Measurements from ENCODE around the gene EIPR1.

- TF ChIP-seq CTCF (conservative IDR thresholded peaks at IDR 0.05; ENCODE audit: low read depth, low read length) (no peak), USF2 (IDR thresholded peaks at IDR 0.05; ENCODE audit: low read depth, low read length) (no peak), RAD21 (IDR thresholded peaks at IDR 0.05; ENCODE audit: low read length) (no peak), CHD1 (IDR thresholded peaks at IDR 0.05; ENCODE audit: low read depth, low read length) (no peak), FOS (IDR thresholded peaks at IDR 0.05; ENCODE audit: low read depth, low read length) (no peak), CEBPB (IDR thresholded peaks at IDR 0.05; ENCODE audit: low read depth, low read length) (no peak), POLR2A (IDR thresholded peaks at IDR 0.05; ENCODE audit: low read depth, low read length) (no peak), MAZ (IDR thresholded peaks at IDR 0.05; ENCODE audit: borderline replicate concordance, low read depth, low read length) (no peak), BHLHE40 (IDR thresholded peaks at IDR 0.05; ENCODE audit: low read depth, low read length) (no peak), SMC3 (IDR thresholded peaks at IDR 0.05; ENCODE audit: low read depth, low read length) (no peak), MXI1 (IDR thresholded peaks at IDR 0.05; ENCODE audit: borderline replicate concordance, low read depth, low read length) (no peak)
Observed at GRCh38 chr2:3203497-3204019, 174.1 kb downstream of the EIPR1 start.

Measured in IMR-90 (cell line).